Astrocyte (in vitro differentiated cells and primary cell): ENCODE results near the gene SLC25A42. TPM values are rescaled to one million over a fixed set of nuclear protein-coding genes. Genes with fewer than 3 reads are reported as not detected.

ENCODE experiments used
- DNase-seq: peaks from one replicate; pipeline ENCODE4 v3.0.0-alpha.2; 2010; ENCODE audit warnings: low read depth
- FAIRE-seq: peaks from 2 replicates; lab custom pipeline; 2011; peaks lifted over from hg19 to GRCh38; lab: Jason Lieb, UNC
- H2AFZ ChIP-seq: 2 replicates; pipeline ENCODE4 v1.6.0; 2012; ENCODE audit warnings: low read depth, low read length, inconsistent platforms
- H3K27ac ChIP-seq: 2 replicates; pipeline ENCODE4 v1.5.1; 2011; ENCODE audit warnings: low read depth, low read length, inconsistent platforms
- H3K27me3 ChIP-seq: 2 replicates; pipeline ENCODE4 v1.6.0; 2011; ENCODE audit warnings: low read length, inconsistent platforms; ENCODE audit not compliant: insufficient read depth
- H3K36me3 ChIP-seq: 2 replicates; pipeline ENCODE4 v1.5.1; 2011; ENCODE audit warnings: low read length, inconsistent platforms; ENCODE audit not compliant: insufficient read depth
- H3K4me1 ChIP-seq: 2 replicates; pipeline ENCODE4 v1.5.1; 2011; ENCODE audit warnings: low read length, inconsistent platforms; ENCODE audit not compliant: insufficient read depth
- H3K4me2 ChIP-seq: 2 replicates; pipeline ENCODE4 v1.6.0; 2012; ENCODE audit warnings: low read length, inconsistent platforms
- H3K4me3 ChIP-seq: 2 replicates; pipeline ENCODE4 v1.5.1; 2011; ENCODE audit warnings: low read depth, mild to moderate bottlenecking, low read length, inconsistent platforms; ENCODE audit not compliant: insufficient read depth
- H3K79me2 ChIP-seq: 2 replicates; pipeline ENCODE4 v1.6.0; 2012; ENCODE audit warnings: mild to moderate bottlenecking, low read length, inconsistent platforms; ENCODE audit not compliant: insufficient read depth
- H3K9ac ChIP-seq: 2 replicates; pipeline ENCODE4 v1.6.0; 2012; ENCODE audit warnings: mild to moderate bottlenecking, low read length, inconsistent platforms
- H3K9me3 ChIP-seq: 2 replicates; pipeline ENCODE4 v1.5.1; 2012; ENCODE audit warnings: low read depth, mild to moderate bottlenecking, low read length, inconsistent platforms; ENCODE audit not compliant: insufficient read depth
- H4K20me1 ChIP-seq: 2 replicates; pipeline ENCODE4 v1.6.0; 2012; ENCODE audit warnings: low read length, inconsistent platforms; ENCODE audit not compliant: insufficient read depth
- H3K27ac Mint-ChIP-seq: one replicate; pipeline ENCODE4 v1.8.0; 2021; ENCODE audit warnings: mild to moderate bottlenecking, mixed read lengths; ENCODE audit not compliant: unreplicated experiment
- H3K27me3 Mint-ChIP-seq: one replicate; pipeline ENCODE4 v1.8.0; 2021; ENCODE audit warnings: low read depth, mixed read lengths; ENCODE audit not compliant: unreplicated experiment
- H3K36me3 Mint-ChIP-seq: one replicate; pipeline ENCODE4 v1.8.0; 2021; ENCODE audit warnings: low read depth, mixed read lengths; ENCODE audit not compliant: unreplicated experiment
- H3K4me1 Mint-ChIP-seq: one replicate; pipeline ENCODE4 v1.8.0; 2021; ENCODE audit warnings: low read depth, mixed read lengths; ENCODE audit not compliant: unreplicated experiment
- H3K4me3 Mint-ChIP-seq: one replicate; pipeline ENCODE4 v1.8.0; 2021; ENCODE audit warnings: mild to moderate bottlenecking, moderate library complexity, mixed read lengths; ENCODE audit not compliant: unreplicated experiment
- H3K9me3 Mint-ChIP-seq: one replicate; pipeline ENCODE4 v1.8.0; 2021; ENCODE audit warnings: mild to moderate bottlenecking, mixed read lengths; ENCODE audit not compliant: unreplicated experiment
- CTCF ChIP-seq: IDR thresholded peaks from 2 replicates; pipeline ENCODE4 v1.5.1; 2011; ENCODE audit warnings: low read depth, mild to moderate bottlenecking, inconsistent platforms, low read length, moderate library complexity; ENCODE audit not compliant: insufficient read depth
- EZH2 ChIP-seq: IDR thresholded peaks from 2 replicates; pipeline ENCODE4 v1.6.1; 2012; ENCODE audit warnings: mild to moderate bottlenecking, low read length, inconsistent platforms; ENCODE audit not compliant: insufficient read depth
- total RNA-seq: library from RNA; stranded (reverse); gene quantifications from 2 replicates; pipeline ENCODE4 v1.2.1, GENCODE V29; 2021

Gene SLC25A42
- total RNA-seq, 1 donor from 2014 or later = 7.6 TPM

- H4K20me1 ChIP-seq = no peaks in the 10 kb centered on the region
- no peaks in the 10 kb centered on the region for H3K79me2 ChIP-seq
- H3K4me3 Mint-ChIP-seq = no peak overlapping the region
- H3K9ac ChIP-seq = no peak overlapping the region
- H3K36me3 ChIP-seq = no peaks in the 10 kb centered on the region
- no peak for TF ChIP-seq EZH2
- TF ChIP-seq CTCF = no peak
- H3K27me3 ChIP-seq = no peaks in the 10 kb centered on the region
- FAIRE-seq = no peak
- H3K4me1 Mint-ChIP-seq = no peaks in the 10 kb centered on the region
- no peak overlapping the region for H3K4me2 ChIP-seq
- H3K27ac ChIP-seq = no peak overlapping the region
- peaks cover 9% of the 10 kb centered on the region for H3K9me3 Mint-ChIP-seq
- H3K27ac Mint-ChIP-seq = no peak overlapping the region
- H3K4me1 ChIP-seq = no peaks in the 10 kb centered on the region
- no peak overlapping the region for H2AFZ ChIP-seq
- H3K9me3 ChIP-seq = no peaks in the 10 kb centered on the region
- DNase-seq = no peak
- peaks cover 33% of the 10 kb centered on the region for H3K36me3 Mint-ChIP-seq
- no peak overlapping the region for H3K4me3 ChIP-seq
- H3K27me3 Mint-ChIP-seq = no peaks in the 10 kb centered on the region
Measured at GRCh38 chr19:19126102-19126501, 62.3 kb downstream of the SLC25A42 start.

- DNase-seq = no peak
- no peak overlapping the region for H3K27ac Mint-ChIP-seq
- Histone ChIP-seq H3K27ac (no peak overlapping the region), H2AFZ (no peak overlapping the region), H4K20me1 (peaks cover 3% of the 10 kb centered on the region), H3K4me3 (no peak overlapping the region), H3K27me3 (no peaks in the 10 kb centered on the region), H3K36me3 (no peaks in the 10 kb centered on the region), H3K4me2 (no peak overlapping the region), H3K4me1 (no peaks in the 10 kb centered on the region), H3K9ac (no peak overlapping the region), H3K79me2 (peaks cover 2% of the 10 kb centered on the region), H3K9me3 (peaks cover 5% of the 10 kb centered on the region)
- peak overlapping the region; percentile 40 for H3K4me3 Mint-ChIP-seq
- peaks cover 4% of the 10 kb centered on the region for H3K9me3 Mint-ChIP-seq
- FAIRE-seq = no peak
- TF ChIP-seq CTCF (no peak), EZH2 (no peak)
- peaks cover 33% of the 10 kb centered on the region for H3K36me3 Mint-ChIP-seq
- H3K4me1 Mint-ChIP-seq = no peaks in the 10 kb centered on the region
- no peaks in the 10 kb centered on the region for H3K27me3 Mint-ChIP-seq
Measured at GRCh38 chr19:19131989-19132388, 68.2 kb downstream of the SLC25A42 start.

- Mint-ChIP-seq H3K4me1 (no peaks in the 10 kb centered on the region), H3K36me3 (peaks cover 31% of the 10 kb centered on the region), H3K9me3 (peaks cover 4% of the 10 kb centered on the region), H3K4me3 (no peak overlapping the region), H3K27me3 (no peaks in the 10 kb centered on the region), H3K27ac (no peak overlapping the region)
- Histone ChIP-seq H3K9ac (no peak overlapping the region), H3K79me2 (peaks cover 10% of the 10 kb centered on the region), H2AFZ (no peak overlapping the region), H3K4me2 (no peak overlapping the region), H3K27me3 (no peaks in the 10 kb centered on the region), H3K9me3 (peaks cover 5% of the 10 kb centered on the region), H3K27ac (no peak overlapping the region), H4K20me1 (peaks cover 3% of the 10 kb centered on the region), H3K36me3 (no peaks in the 10 kb centered on the region), H3K4me1 (peaks cover 6% of the 10 kb centered on the region), H3K4me3 (no peak overlapping the region)
- FAIRE-seq (no peak), DNase-seq (no peak)
- no peak for TF ChIP-seq CTCF
- no peak for TF ChIP-seq EZH2
Measured at GRCh38 chr19:19132912-19133311, 69.1 kb downstream of the SLC25A42 start.
